ENCODE measurements around the gene GRIN2C. TPM values are rescaled to one million over a fixed set of nuclear protein-coding genes. Genes with fewer than 3 reads are reported as not detected.

GRIN2C gene
- total and polyA plus RNA-seq, 2 donors (not counting 3 experiments of a cell fraction or from before 2014, with no cell fraction given): 0.04 to 0.60 TPM

- Histone ChIP-seq H2AFZ (ENCODE audit: low read depth, low read length) (no peak overlapping the region), H3K4me2 (ENCODE audit: insufficient read depth, low read length) (no peak overlapping the region), H3K9me3 (replicated peaks; ENCODE audit: control insufficient read depth, insufficient read depth, low read length) (no peaks in the 10 kb centered on the region), H3K4me1 (ENCODE audit: control insufficient read depth, extremely low read depth, insufficient read depth, low read length) (peaks cover 13% of the 10 kb centered on the region), H3K27me3 (ENCODE audit: control insufficient read depth in 2 of 2, insufficient read depth in 2 of 2, low read length in 2 of 2) (no peaks in the 10 kb centered on the region), H3K9ac (replicated peaks; ENCODE audit: extremely low read depth, insufficient read depth, low read length) (no peak overlapping the region), H4K20me1 (replicated peaks; ENCODE audit: control insufficient read depth, extremely low read depth, insufficient read depth, low read length) (no peaks in the 10 kb centered on the region), H3K36me3 (ENCODE audit: control insufficient read depth in 2 of 2, extremely low read depth in 1 of 2, insufficient read depth in 2 of 2, low read length in 2 of 2) (peaks cover 0 to 11% of the 10 kb centered on the region in 2 experiments), H3K79me2 (ENCODE audit: control insufficient read depth, insufficient read depth, low read length) (no peaks in the 10 kb centered on the region), H3K4me3 (replicated peaks in 1 of 3; ENCODE audit: insufficient read depth in 1 of 3, low read depth in 1 of 3, low read length in 3 of 3) (no peak overlapping the region), H3K27ac (ENCODE audit: insufficient read depth, low read depth, low read length) (no peak overlapping the region), H3K9me1 (replicated peaks; ENCODE audit: control insufficient read depth, extremely low read depth, insufficient read depth, low read length) (no peaks in the 10 kb centered on the region)
- FAIRE-seq: no peak
- no peak for DNase-seq (ENCODE audit: low read depth, low spot score)
- dilution Hi-C loops (cut with MboI; ENCODE audit: extremely low pct_ligation_motif_present, low sequenced_read_pairs) (no loop called here), intact Hi-C loops (cut with micrococcal nuclease) (no loop called here)
- no TSS peak for BruUV-seq (replicated peaks)
- CTCF ChIA-PET: interaction anchor here (1.1 to 1.4 kb wide), 3 partner anchors 8 to 51 kb away, joined by 3 to 4 read pairs (median 4); no protein-coding TSS in a partner anchor
- POLR2A ChIA-PET: no interaction called here
- TF ChIP-seq CTCF (IDR thresholded peaks at IDR 0.05; ENCODE audit: extremely low read depth in 1 of 2, insufficient read depth in 1 of 2, low read depth in 1 of 2, low read length in 2 of 2) (no peak), POLR2AphosphoS5 (IDR thresholded peaks at IDR 0.05; ENCODE audit: insufficient read depth, low read depth, low read length) (no peak), POLR2A (IDR thresholded peaks at IDR 0.05; ENCODE audit: low read depth, low read length) (no peak), FOS (IDR thresholded peaks at IDR 0.05; ENCODE audit: borderline replicate concordance, insufficient read depth, low read length) (no peak), MAX (IDR thresholded peaks at IDR 0.05; ENCODE audit: insufficient read depth, insufficient read length) (no peak), GATA2 (IDR thresholded peaks at IDR 0.05; ENCODE audit: insufficient read depth, insufficient read length, low read depth, low read length) (no peak), MYC (IDR thresholded peaks at IDR 0.05; ENCODE audit: low read depth, low read length) (no peak), EZH2 (IDR thresholded peaks at IDR 0.05; ENCODE audit: borderline replicate concordance, low read depth, low read length, severe bottlenecking) (no peak), JUN (IDR thresholded peaks at IDR 0.05; ENCODE audit: borderline replicate concordance, insufficient read depth, insufficient read length, low read depth) (no peak)
Observed at GRCh38 chr17:74821655-74822334, 37.9 kb downstream of the GRIN2C start.
